OCI-LY1 (cell line): ENCODE measurements around the gene KIF1C.

Source experiments
- H2AFZ ChIP-seq: fragments of 200-600 bp; sonication (generic), shearing (Covaris generic); 2 replicates; pipeline ENCODE4 v1.6.0; 2014; ENCODE audit warnings: antibody characterized with exemption, mild to moderate bottlenecking, low read length
- H3F3A ChIP-seq: fragments of 200-600 bp; sonication (generic), shearing (Covaris generic); 2 replicates; pipeline ENCODE4 v1.6.0; 2014; ENCODE audit warnings: mild to moderate bottlenecking, antibody characterized with exemption, low read length, moderate library complexity; ENCODE audit not compliant: insufficient read depth
- H3K27ac ChIP-seq: fragments of 200-600 bp; sonication (generic); 2 replicates; pipeline ENCODE4 v1.5.1; 2014; ENCODE audit warnings: low read length, mixed run types, mild to moderate bottlenecking, low read depth; ENCODE audit not compliant: poor library complexity, severe bottlenecking
- H3K27me3 ChIP-seq: fragments of 200-600 bp; sonication (generic); 2 replicates; pipeline ENCODE4 v1.6.0; 2014; ENCODE audit warnings: antibody characterized with exemption, mild to moderate bottlenecking, low read length, moderate library complexity; ENCODE audit not compliant: insufficient read depth
- H3K36me3 ChIP-seq: fragments of 200-600 bp; sonication (generic); 2 replicates; pipeline ENCODE4 v1.6.1; 2014; ENCODE audit warnings: mild to moderate bottlenecking, antibody characterized with exemption, low read length, moderate library complexity, mixed read lengths; ENCODE audit not compliant: insufficient read depth
- H3K4me1 ChIP-seq: fragments of 200-600 bp; sonication (generic); 2 replicates; pipeline ENCODE4 v1.5.1; 2014; ENCODE audit warnings: mild to moderate bottlenecking, low read length, moderate library complexity; ENCODE audit not compliant: insufficient read depth, severe bottlenecking
- H3K4me2 ChIP-seq: fragments of 200-600 bp; sonication (generic), shearing (Covaris generic); 2 replicates; pipeline ENCODE4 v1.6.1; 2014; ENCODE audit warnings: low read length
- H3K4me3 ChIP-seq: fragments of 200-600 bp; sonication (generic); 2 replicates; pipeline ENCODE4 v1.5.1; 2014; ENCODE audit warnings: low read length, low read depth, mild to moderate bottlenecking, mixed read lengths; ENCODE audit not compliant: poor library complexity, severe bottlenecking
- H3K79me2 ChIP-seq: fragments of 200-600 bp; shearing (Covaris generic); 2 replicates; pipeline ENCODE4 v1.6.1; 2016; ENCODE audit warnings: mixed run types, low read length, mixed read lengths; ENCODE audit not compliant: insufficient read depth
- H3K9ac ChIP-seq: fragments of 200-600 bp; sonication (generic), shearing (Covaris generic); 2 replicates; pipeline ENCODE4 v1.6.1; 2014; ENCODE audit warnings: mild to moderate bottlenecking, low read length, mixed read lengths
- H3K9me2 ChIP-seq: fragments of 200-600 bp; sonication (generic), shearing (Covaris generic); 2 replicates; pipeline ENCODE4 v1.6.1; 2014; ENCODE audit warnings: low read depth, mild to moderate bottlenecking, low read length, mixed read lengths
- H3K9me3 ChIP-seq: fragments of 200-600 bp; shearing (Covaris generic); 2 replicates; pipeline ENCODE4 v1.6.1; 2014; ENCODE audit warnings: low read length, mixed read lengths
- H4K20me1 ChIP-seq: fragments of 200-600 bp; sonication (generic), shearing (Covaris generic); 2 replicates; pipeline ENCODE4 v1.6.0; 2016; ENCODE audit warnings: mild to moderate bottlenecking, low read length; ENCODE audit not compliant: insufficient read depth
- CTCF ChIP-seq: fragments of 200-600 bp; sonication (generic), shearing (Covaris generic); IDR thresholded peaks from 2 replicates; pipeline ENCODE4 v1.5.1; 2017; ENCODE audit warnings: mild to moderate bottlenecking, antibody characterized with exemption, low read length, moderate library complexity, mixed read lengths
- EZH2 ChIP-seq: fragments of 200-600 bp; sonication (generic), shearing (Covaris generic); IDR thresholded peaks from 2 replicates; pipeline ENCODE4 v1.8.0; 2017; ENCODE audit warnings: borderline replicate concordance, mixed run types, mild to moderate bottlenecking, antibody characterized with exemption, low read length, moderate library complexity, mixed read lengths

KIF1C gene

GRCh38 chr17:5014357-5014756 is 16.6 kb downstream of the KIF1C start:
- peaks cover 7% of the 10 kb centered on the region; the same call in 1 of the 2 replicates for H3K36me3 ChIP-seq
- no peaks in the 10 kb centered on the region for H3K9me3 ChIP-seq
- H3K9me2 ChIP-seq, result no peaks in the 10 kb centered on the region
- H3K4me3 ChIP-seq, result no peak overlapping the region
- no peak overlapping the region for H3K4me2 ChIP-seq
- H3F3A ChIP-seq, result 0 out of 2 replicates have a peak, but pooled peaks cover 4% of the 10 kb centered on the region
- H3K27ac ChIP-seq, result no peak overlapping the region
- H3K9ac ChIP-seq, result no peak overlapping the region
- H4K20me1 ChIP-seq, result no peaks in the 10 kb centered on the region
- TF ChIP-seq CTCF, result no peak
- H3K4me1 ChIP-seq, result peaks cover 17% of the 10 kb centered on the region
- H3K79me2 ChIP-seq, result no peaks in the 10 kb centered on the region
- H2AFZ ChIP-seq, result no peak overlapping the region
- H3K27me3 ChIP-seq, result no peaks in the 10 kb centered on the region

GRCh38 chr17:5019475-5019956 is 21.8 kb downstream of the KIF1C start:
- Histone ChIP-seq H3K79me2 (no peaks in the 10 kb centered on the region), H3K9me3 (no peaks in the 10 kb centered on the region), H3K36me3 (peaks cover 25% of the 10 kb centered on the region)

GRCh38 chr17:5020502-5021023 is 22.8 kb downstream of the KIF1C start:
- Histone ChIP-seq H3K27me3 (no peaks in the 10 kb centered on the region), H3K36me3 (peaks cover 22% of the 10 kb centered on the region)

More at GRCh38 chr17:5019475-5019956, 21.8 kb downstream of the KIF1C start:
- no peak overlapping the region for H3K27ac ChIP-seq
- no peak overlapping the region for H3K9ac ChIP-seq
- TF ChIP-seq CTCF (peak; percentile 70), EZH2 (no peak)
- H3K4me3 ChIP-seq, result no peak overlapping the region
- H3K9me2 ChIP-seq, result no peaks in the 10 kb centered on the region
- no peak overlapping the region for H2AFZ ChIP-seq
- H3K4me2 ChIP-seq, result no peak overlapping the region
- no peaks in the 10 kb centered on the region for H3K27me3 ChIP-seq
- no peaks in the 10 kb centered on the region for H4K20me1 ChIP-seq
- peaks cover 17% of the 10 kb centered on the region for H3K4me1 ChIP-seq
- H3F3A ChIP-seq, result 0 out of 2 replicates have a peak, but pooled peaks cover 4% of the 10 kb centered on the region

More at GRCh38 chr17:5020502-5021023, 22.8 kb downstream of the KIF1C start:
- no peak overlapping the region for H3K27ac ChIP-seq
- no peak overlapping the region for H2AFZ ChIP-seq
- no peak overlapping the region for H3K4me3 ChIP-seq
- no peak overlapping the region for H3K9ac ChIP-seq
- peaks cover 17% of the 10 kb centered on the region for H3K4me1 ChIP-seq
- 0 out of 2 replicates have a peak, but pooled peaks cover 4% of the 10 kb centered on the region for H3F3A ChIP-seq
- H4K20me1 ChIP-seq, result no peaks in the 10 kb centered on the region
- no peaks in the 10 kb centered on the region for H3K9me3 ChIP-seq
- no peaks in the 10 kb centered on the region for H3K9me2 ChIP-seq
- no peak for TF ChIP-seq CTCF
- TF ChIP-seq EZH2, result no peak
- H3K79me2 ChIP-seq, result no peaks in the 10 kb centered on the region
- H3K4me2 ChIP-seq, result no peak overlapping the region
